T-helper 1 cell treated with Interleukin-12 subunit alpha and Interleukin-12 subunit beta and Interleukin-4 antibody, amounts not matched to agents 30 ng/mL and 1 ng/mL, for 36 hours (primary cell): ENCODE data around the gene NAGPA. TPM values are rescaled to one million over a fixed set of nuclear protein-coding genes. Genes with fewer than 3 reads are reported as not detected.
"Not testable (repeated sequence)": the region's sequence is repeated elsewhere in the genome, so short reads cannot be mapped to it uniquely, and the experiment has no call there.

Source experiments
- intact Hi-C: fragments of 100-400 bp; cut with micrococcal nuclease; formaldehyde crosslinking; loops from one replicate; pipeline ENCODE4 v1.15.1; 2024
- total RNA-seq: library from RNA; stranded (reverse); gene quantifications from 2 replicates; pipeline ENCODE4 v1.2.3, GENCODE V29; 2022

The NAGPA gene, protein sequence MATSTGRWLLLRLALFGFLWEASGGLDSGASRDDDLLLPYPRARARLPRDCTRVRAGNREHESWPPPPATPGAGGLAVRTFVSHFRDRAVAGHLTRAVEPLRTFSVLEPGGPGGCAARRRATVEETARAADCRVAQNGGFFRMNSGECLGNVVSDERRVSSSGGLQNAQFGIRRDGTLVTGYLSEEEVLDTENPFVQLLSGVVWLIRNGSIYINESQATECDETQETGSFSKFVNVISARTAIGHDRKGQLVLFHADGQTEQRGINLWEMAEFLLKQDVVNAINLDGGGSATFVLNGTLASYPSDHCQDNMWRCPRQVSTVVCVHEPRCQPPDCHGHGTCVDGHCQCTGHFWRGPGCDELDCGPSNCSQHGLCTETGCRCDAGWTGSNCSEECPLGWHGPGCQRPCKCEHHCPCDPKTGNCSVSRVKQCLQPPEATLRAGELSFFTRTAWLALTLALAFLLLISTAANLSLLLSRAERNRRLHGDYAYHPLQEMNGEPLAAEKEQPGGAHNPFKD
- 14.5 and 14.9 TPM in 2 replicates for total RNA-seq

GRCh38 chr16:5033256-5034166 lies at the start of gene NAGPA:
TSS of gene NAGPA (minus strand) at chr16:5033935. CDS start at chr16:5033914, 21 bp downstream.
- intact Hi-C loops: loop anchor here (1.0 to 5.0 kb wide), 7 partner anchors 39 to 267 kb away; partner anchors contain the start of genes GLYR1, SEC14L5 and UBN1

- intact Hi-C loops: not testable (repeated sequence)
Observed at GRCh38 chr16:5080996-5081395, 47.3 kb upstream of the NAGPA start.

DNA sequence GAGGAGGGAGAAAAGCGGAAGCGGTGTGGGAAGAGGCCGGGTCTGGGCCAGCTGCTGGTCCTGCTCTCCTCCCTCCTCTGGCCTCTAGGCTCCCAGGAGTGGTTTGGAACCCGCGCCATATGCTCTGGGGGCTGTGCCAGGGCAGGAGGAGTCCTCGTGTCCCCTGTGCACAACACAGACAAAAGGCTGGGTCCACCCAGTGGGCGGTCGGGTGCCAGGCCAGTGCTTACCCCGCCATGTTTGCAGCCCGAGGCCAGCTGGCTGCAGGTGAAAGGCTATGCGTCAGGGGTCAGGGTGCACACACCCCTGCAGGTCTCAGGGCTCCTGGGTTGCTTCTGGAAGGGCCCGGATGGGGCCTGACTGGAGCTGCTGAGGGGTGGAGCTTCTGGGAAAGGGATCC lies 46.7 kb upstream of the NAGPA start:
- intact Hi-C loops: not testable (repeated sequence)

- intact Hi-C loops: no loop called here
Observed at GRCh38 chr16:5078626-5079025, 44.9 kb upstream of the NAGPA start.

GRCh38 chr16:5077304-5077703 lies 43.6 kb upstream of the NAGPA start:
- intact Hi-C loops: no loop called here

DNA sequence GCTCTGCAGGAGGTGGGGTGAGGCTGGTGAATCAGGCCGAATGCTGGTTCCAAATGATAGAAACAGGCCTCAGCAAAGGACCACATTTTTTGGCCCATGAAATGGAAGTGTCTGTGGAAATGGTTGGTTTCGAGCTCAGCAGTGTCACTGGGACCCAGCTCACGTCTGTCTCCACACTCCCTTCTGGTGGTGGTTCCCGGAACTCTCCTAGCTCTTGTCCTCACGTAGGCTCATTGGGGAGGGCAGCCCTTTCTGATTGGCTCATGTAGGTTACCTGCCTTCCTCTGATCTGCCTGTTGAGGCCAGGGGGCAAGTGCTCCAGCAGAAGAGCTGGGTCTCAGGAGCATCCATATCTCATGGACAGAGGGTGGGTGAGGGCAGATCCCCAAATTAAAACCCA lies 41.9 kb upstream of the NAGPA start:
- intact Hi-C loops: no loop called here

GRCh38 chr16:5073771-5074170 lies 40.0 kb upstream of the NAGPA start:
- intact Hi-C loops: loop anchor here (5.0 kb wide), 2 partner anchors 226 to 341 kb away; partner anchors contain the start of genes ANKS3, DNAAF8, GLYR1 and UBN1

DNA sequence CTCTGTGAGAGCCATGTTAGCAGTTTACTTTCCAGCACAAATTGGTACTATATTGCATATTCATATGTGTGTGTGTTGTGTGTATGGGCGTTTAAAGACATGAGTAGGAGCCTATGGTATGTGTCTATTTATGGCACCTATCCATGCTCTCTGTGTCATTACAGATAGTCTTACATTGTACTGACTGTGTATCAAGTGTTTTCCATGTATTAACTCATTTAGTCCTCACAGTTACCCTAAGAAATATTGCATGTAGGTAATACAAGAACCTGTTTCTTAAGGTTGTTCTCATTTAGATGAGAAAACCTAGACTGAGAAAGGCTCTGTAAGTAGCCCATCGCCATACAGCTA lies 39.5 kb upstream of the NAGPA start:
- intact Hi-C loops: loop anchor here (5.0 kb wide), 2 partner anchors 226 to 341 kb away; partner anchors contain the start of genes ANKS3, DNAAF8, GLYR1 and UBN1

GRCh38 chr16:5072334-5073278 lies 38.9 kb upstream of the NAGPA start:
- intact Hi-C loops: loop anchor here (1.0 to 5.0 kb wide), 5 partner anchors 25 to 340 kb away; partner anchors contain the start of genes ANKS3, DNAAF8, EEF2KMT and GLYR1

DNA sequence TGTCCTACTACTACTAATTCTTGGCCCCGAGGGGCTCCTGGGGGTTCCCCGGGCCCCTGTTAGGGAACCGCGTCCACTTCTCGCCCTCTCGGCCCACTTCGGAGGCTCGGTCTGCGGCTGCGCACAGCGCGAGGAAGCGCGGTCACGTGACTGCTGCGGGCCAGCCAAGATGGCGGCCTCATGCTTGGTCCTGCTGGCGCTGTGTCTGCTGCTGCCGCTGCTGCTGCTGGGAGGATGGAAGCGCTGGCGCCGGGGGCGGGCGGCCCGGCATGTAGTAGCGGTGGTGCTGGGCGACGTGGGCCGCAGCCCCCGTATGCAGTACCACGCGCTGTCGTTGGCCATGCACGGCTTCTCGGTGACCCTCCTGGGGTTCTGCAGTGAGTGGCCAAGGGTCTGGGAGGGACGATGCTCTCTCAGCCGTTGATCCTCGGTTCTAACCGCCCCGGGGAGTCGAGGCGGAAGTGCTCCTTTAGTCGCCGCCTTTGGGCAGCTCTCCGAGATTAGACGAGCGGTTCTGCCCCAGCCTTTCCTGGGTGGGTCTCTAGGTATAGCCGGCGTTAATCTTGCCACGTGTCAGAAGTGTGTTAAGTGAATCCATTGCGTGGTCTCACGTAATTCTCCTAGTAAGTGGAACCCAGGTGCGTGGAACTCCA lies 38.1 kb upstream of the NAGPA start, which contains the start of gene ALG1:
Gene ALG1, plus strand, starts transcription at position 163 of the 653 bp plus-strand sequence. Its CDS starts 7 bp downstream, at position 170.
- intact Hi-C loops: loop anchor here (1.0 to 5.0 kb wide), 7 partner anchors 25 to 340 kb away; partner anchors contain the start of genes ANKS3, DNAAF8, EEF2KMT and GLYR1

DNA sequence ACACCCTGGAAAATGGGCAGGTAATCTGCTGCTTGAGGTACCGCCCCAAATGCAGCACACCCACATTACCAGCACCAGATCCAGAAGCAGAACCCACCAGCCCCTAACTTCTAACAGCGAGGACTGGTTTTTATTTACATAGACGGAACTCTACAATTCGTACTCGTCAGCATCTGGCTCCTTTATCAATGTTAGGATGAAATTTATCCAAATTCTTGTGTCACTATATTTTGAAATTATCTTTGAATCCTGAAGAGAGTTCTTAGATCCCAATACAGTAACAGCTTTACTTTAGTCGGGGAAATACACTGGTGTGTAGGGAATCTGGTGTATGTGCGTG lies 37.6 kb upstream of the NAGPA start:
- intact Hi-C loops: loop anchor here (1.0 to 5.0 kb wide), 4 partner anchors 224 to 339 kb away; partner anchors contain the start of genes ANKS3, DNAAF8, GLYR1 and ROGDI

DNA sequence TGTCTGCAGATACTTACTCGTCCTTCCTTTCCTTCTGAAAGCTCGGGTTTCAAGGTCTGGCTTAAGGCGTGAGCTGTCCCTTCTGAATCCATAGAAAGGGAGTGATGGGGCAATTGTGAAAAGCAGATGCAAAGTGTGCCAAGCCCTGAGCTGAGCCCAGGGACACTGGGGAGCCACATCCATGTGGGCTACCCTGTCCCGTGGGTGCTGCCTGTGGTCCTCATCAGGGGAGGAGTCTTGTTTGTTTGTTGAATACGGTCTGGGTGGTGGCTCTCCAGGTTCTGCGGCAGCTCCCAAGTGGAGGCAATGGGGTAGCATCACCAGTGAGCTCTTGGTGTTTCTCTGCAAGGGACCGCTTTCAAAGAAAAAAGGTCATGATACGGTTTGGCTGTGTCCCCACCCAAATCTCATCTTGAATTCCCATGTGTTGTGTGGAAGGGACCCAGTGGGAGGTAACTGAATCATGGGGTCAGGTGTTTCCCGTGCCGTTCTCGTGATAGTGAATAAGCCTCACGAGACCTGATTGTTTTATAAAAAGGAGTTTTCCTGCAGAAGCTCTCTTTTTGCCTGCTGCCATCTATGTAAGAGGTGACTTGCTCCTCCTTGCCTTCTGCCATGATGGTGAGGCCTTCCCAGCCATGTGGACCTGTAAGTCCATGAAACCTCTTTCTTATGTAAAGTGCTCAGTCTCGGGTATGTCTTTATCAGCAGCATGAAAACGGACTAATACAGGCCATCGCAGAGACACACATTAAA lies 36.9 kb upstream of the NAGPA start:
- intact Hi-C loops: loop anchor here (1.0 to 5.0 kb wide), 4 partner anchors 223 to 338 kb away; partner anchors contain the start of genes ANKS3, DNAAF8, GLYR1 and ROGDI

DNA sequence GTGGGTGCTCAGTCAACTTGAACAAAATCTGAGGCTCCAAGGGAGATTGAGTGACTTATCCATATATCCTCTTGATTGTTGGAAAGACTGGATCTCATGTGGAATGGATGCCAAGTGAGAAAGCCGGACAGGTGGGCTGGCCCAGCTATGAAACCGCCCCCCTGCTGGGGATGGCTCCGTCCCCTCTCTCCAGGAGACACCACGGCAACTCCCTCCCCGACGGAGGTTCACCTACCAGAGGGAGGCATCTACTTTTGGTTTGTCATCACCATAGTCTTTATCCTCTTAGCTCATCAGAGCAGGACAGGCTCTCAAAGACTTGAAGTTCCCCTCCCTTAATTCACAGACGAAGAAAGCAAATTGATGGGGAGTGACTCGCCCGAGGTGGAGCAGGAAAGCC lies 36.1 kb upstream of the NAGPA start:
- intact Hi-C loops: loop anchor here (5.0 kb wide), 2 partner anchors 223 to 338 kb away; partner anchors contain the start of genes ANKS3, DNAAF8, GLYR1 and UBN1

GRCh38 chr16:5069048-5069447 lies 35.3 kb upstream of the NAGPA start:
- intact Hi-C loops: no loop called here

- intact Hi-C loops: no loop called here
Observed at GRCh38 chr16:5066511-5066910, 32.8 kb upstream of the NAGPA start.

DNA sequence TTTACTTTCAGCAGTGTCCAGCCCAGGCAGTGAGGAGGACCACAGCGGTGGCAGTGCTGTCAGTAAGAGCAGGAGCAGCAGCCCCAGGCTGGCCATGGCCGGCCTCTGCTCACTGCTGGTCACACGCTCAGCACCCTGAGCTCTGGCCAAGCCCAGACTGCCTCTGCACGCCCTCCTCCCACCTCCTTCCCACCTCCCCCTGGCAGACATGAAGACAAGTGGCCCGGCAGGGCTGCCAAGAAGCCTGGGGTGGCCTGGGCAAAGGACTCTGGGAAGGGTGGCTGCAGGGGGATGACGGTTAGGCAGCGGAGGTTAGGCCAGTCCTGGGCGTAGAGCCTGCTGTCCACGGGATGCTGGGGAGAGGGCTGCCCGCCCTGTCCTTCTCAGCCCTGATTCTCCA lies 32.1 kb upstream of the NAGPA start, which contains the start of gene C16orf89:
Gene C16orf89, minus strand, starts transcription at position 144 of the 400 bp plus-strand sequence. Its CDS starts 48 bp downstream, at position 96.
- intact Hi-C loops: no loop called here

- intact Hi-C loops: no loop called here
Observed at GRCh38 chr16:5065326-5065725, 31.6 kb upstream of the NAGPA start.

DNA sequence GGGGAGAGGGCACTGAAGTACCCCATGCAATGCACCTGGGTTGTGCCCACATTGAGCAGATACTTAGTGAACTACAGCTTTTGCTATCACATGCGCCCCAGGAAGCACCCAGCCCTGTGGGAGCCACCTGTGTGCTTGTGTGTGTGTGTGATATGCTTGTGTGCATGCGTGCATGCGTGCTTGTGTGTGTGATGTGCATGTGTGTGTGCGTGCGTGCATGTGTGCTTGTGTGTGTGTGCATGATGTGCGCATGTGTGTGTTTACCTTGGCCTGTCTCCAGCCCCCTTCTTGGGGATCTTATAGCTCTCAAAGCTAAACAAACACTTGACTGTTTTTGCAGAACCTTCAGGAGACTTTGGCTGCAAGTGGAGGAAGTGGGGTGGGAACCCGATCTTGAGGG lies 31.2 kb upstream of the NAGPA start:
- intact Hi-C loops: no loop called here
